K562 (cell line): ENCODE results near the gene SLC1A3. TPM values are rescaled to one million over a fixed set of nuclear protein-coding genes. Genes with fewer than 3 reads are reported as not detected.
A peak's percentile ranks its signal among the peaks of the same experiment; 100 is the strongest.

ENCODE experiments used
- AFF4 ChIP-seq: sonication (generic); formaldehyde crosslinking; IDR thresholded peaks from 2 replicates; pipeline ENCODE4 v1.8.0; 2023; ENCODE audit warnings: mild to moderate bottlenecking, missing genetic modification reagents
- ARID3A ChIP-seq: IDR thresholded peaks from 2 replicates; pipeline ENCODE4 v1.6.1; 2012; ENCODE audit warnings: low read depth, low read length, improper control_type of control experiment, borderline replicate concordance
- GMEB1 ChIP-seq: fragments of 250-450 bp; sonication (Bioruptor Pico); IDR thresholded peaks from 2 replicates; pipeline ENCODE4 v1.4.0; 2020; ENCODE audit warnings: mild to moderate bottlenecking
- HIVEP1 ChIP-seq: fragments of 250-450 bp; sonication (Bioruptor Pico); IDR thresholded peaks from 2 replicates; pipeline ENCODE4 v1.4.0; 2020; ENCODE audit warnings: mild to moderate bottlenecking
- MAFF ChIP-seq: IDR thresholded peaks from 2 replicates; pipeline ENCODE4 v1.6.1; 2012; ENCODE audit warnings: low read length, improper control_type of control experiment
- MAFG ChIP-seq: fragments of 450-650 bp; conservative IDR thresholded peaks from 2 replicates; pipeline ENCODE4 v1.6.1; 2016; ENCODE audit warnings: missing genetic modification characterization, missing compliant biosample characterization
- MNT ChIP-seq, 2 experiments: fragments of 450-650 bp; conservative IDR thresholded peaks; 2 replicates each; pipeline ENCODE4 v1.6.1; 2017; ENCODE audit warnings: mild to moderate bottlenecking in 2 of 2, moderate library complexity in 2 of 2
- MXD1 ChIP-seq: fragments of 250-450 bp; sonication (Bioruptor Pico); IDR thresholded peaks from 2 replicates; pipeline ENCODE4 v1.8.0; 2021; ENCODE audit warnings: borderline replicate concordance, mild to moderate bottlenecking, moderate library complexity; ENCODE audit not compliant: poor library complexity, severe bottlenecking
- NFIC ChIP-seq: fragments of 450-650 bp; IDR thresholded peaks from 2 replicates; pipeline ENCODE4 v1.6.1; 2017; ENCODE audit warnings: mild to moderate bottlenecking, inconsistent platforms
- RBBP5 ChIP-seq: fragments of 200-600 bp; sonication (generic); IDR thresholded peaks from 2 replicates; pipeline ENCODE4 v1.6.1; 2012; ENCODE audit warnings: borderline replicate concordance, mild to moderate bottlenecking, low read length, control low read depth, inconsistent platforms; ENCODE audit not compliant: insufficient read depth, poor library complexity, severe bottlenecking
- RBM25 ChIP-seq: fragments of 200-400 bp; formaldehyde crosslinking; IDR thresholded peaks from 2 replicates; pipeline ENCODE4 v1.6.1; 2018; ENCODE audit warnings: low read length, low read depth, moderate library complexity; ENCODE audit not compliant: severe bottlenecking
- SNRNP70 ChIP-seq: fragments of 200-400 bp; formaldehyde crosslinking; optimal IDR thresholded peaks from 2 replicates; pipeline ENCODE3; 2017; ENCODE audit warnings: low read depth, low read length
- XRCC3 ChIP-seq: fragments of 450-650 bp; IDR thresholded peaks from 2 replicates; pipeline ENCODE4 v1.6.1; 2017; ENCODE audit warnings: mild to moderate bottlenecking, moderate library complexity
- ZBTB7A ChIP-seq: IDR thresholded peaks from 2 replicates; pipeline ENCODE4 v1.6.1; 2011; ENCODE audit warnings: low read depth, mild to moderate bottlenecking, low read length, moderate library complexity, borderline replicate concordance; ENCODE audit not compliant: control insufficient read depth
- ZC3H4 ChIP-seq: sonication (generic); formaldehyde crosslinking; IDR thresholded peaks from 2 replicates; pipeline ENCODE4 v1.9.0; 2021; ENCODE audit warnings: missing genetic modification reagents, borderline replicate concordance
- ZNF316 ChIP-seq: fragments of 450-650 bp; IDR thresholded peaks from 2 replicates; pipeline ENCODE4 v1.6.1; 2016
- ZNF707 ChIP-seq: fragments of 250-450 bp; sonication (Bioruptor Pico); conservative IDR thresholded peaks from 2 replicates; pipeline ENCODE4 v1.8.0; 2022; ENCODE audit warnings: inconsistent platforms, mild to moderate bottlenecking, moderate library complexity
- ZZZ3 ChIP-seq: fragments of 450-650 bp; IDR thresholded peaks from 2 replicates; pipeline ENCODE4 v1.6.1; 2016; ENCODE audit warnings: antibody characterized with exemption, mild to moderate bottlenecking, moderate library complexity
- polyA plus RNA-seq, 8 experiments: library from polyadenylated mRNA; depleted of rRNA in 4 of 8; stranded (reverse) in 5 of 8; unstranded in 3 of 8; fragments of >200 nt; fragmentation: Nextera tagmentation in 2 of 8; fragmentation: Illumina TruSeq in 1 of 8; extraction: Ambion mirVana in 2 of 8; extraction: Trizol in 1 of 8; gene quantifications; 2 replicates each; pipeline versions ENCODE4 v1.2.1 to v1.2.3, GENCODE V29; 2011 to 2014; ENCODE audit warnings: inconsistent platforms in 1 of 8, missing spikeins in 1 of 8
- total RNA-seq, 7 experiments: library from RNA; depleted of rRNA in 6 of 7; stranded (reverse); fragments of >200 nt in 6 of 7; fragmentation: Illumina TruSeq in 2 of 7; extraction: Trizol in 2 of 7; gene quantifications; 2 replicates each; pipeline versions ENCODE4 v1.2.1 to v1.2.3, GENCODE V29; 2011 to 2021; ENCODE audit warnings: low replicate concordance in 1 of 7

SLC1A3 gene
- total and polyA plus RNA-seq, 9 of the 15 experiments (the other 6 are each of a cell fraction or from before 2014, with no cell fraction given) = 0.13 TPM; not detected in 8

- TF ChIP-seq AFF4 (CRISPR knock-in tag) (no peak), NFIC (no peak), MNT (conservative IDR thresholded peaks at IDR 0.05) (no peak), HIVEP1 (CRISPR knock-in tag) (no peak), GMEB1 (no peak), ZNF707 (CRISPR knock-in tag) (no peak), MXD1 (CRISPR knock-in tag) (no peak), ZNF316 (peak; percentile 74), SNRNP70 (no peak), MAFG (peak; percentile 66), ARID3A (no peak), RBBP5 (no peak), ZZZ3 (no peak), ZC3H4 (no peak), XRCC3 (no peak), ZBTB7A (no peak), MAFF (peak; percentile 61), RBM25 (no peak)
These were observed 25.9 kb downstream of the SLC1A3 start (continued) for GRCh38 chr5:36632363-36632664.
